SK-N-DZ (cell line): ENCODE measurements around the gene COMMD9. TPM values are rescaled to one million over a fixed set of nuclear protein-coding genes. Genes with fewer than 3 reads are reported as not detected.
A peak's percentile ranks its signal among the peaks of the same experiment; 100 is the strongest.
"Not testable (repeated sequence)": the region's sequence is repeated elsewhere in the genome, so short reads cannot be mapped to it uniquely, and the experiment has no call there.

Experiments
- DNase-seq: peaks from one replicate; pipeline ENCODE4 v3.0.0-alpha.2; 2015; ENCODE audit warnings: low spot score
- polyA plus RNA-seq, 2 experiments: library from polyadenylated mRNA; depleted of rRNA; stranded (reverse); fragments of >200 nt; gene quantifications; 2 replicates each; pipeline ENCODE4 v1.2.3, GENCODE V29; 2014

The COMMD9 gene
- 75.9 and 97.0 TPM in 2 replicates for polyA plus RNA-seq (2014; cell fraction: cytosol; rRNA removed)
- 56.0 and 62.2 TPM in 2 replicates for polyA plus RNA-seq (2014; cell fraction: nucleus; rRNA removed)

DNA sequence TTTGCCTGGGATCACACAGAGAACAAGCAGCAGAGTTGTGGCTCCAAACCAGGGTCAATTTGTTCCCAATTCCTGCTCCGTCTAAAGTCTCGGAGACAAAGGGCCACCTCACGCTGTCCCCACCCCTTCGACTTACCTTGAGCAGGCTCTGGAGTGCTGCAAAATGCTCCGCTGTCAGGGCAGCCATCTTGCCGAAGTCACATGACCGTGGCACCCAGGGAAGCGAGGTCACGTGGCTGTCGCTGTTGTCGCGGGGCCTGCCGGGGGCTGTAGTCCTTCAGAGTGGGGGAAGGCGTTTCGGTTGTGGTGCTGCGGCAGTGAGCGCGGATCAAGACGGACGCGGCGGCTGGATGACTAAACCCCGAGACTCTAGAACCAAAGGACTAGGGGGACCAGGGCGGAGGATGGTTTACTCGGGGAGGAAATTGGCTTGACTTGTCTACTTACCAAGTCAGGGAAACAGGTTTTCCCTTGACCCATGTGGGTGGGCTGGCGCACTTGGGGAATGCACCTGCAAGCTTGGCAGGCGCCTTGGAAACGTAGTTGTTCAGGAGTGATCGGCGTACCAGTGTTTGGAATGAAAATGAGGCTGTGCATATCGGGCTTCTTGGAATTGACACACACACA lies at the start of gene COMMD9:
Gene COMMD9, minus strand, starts transcription at position 199 of the 627 bp plus-strand sequence. Its CDS starts 12 bp downstream, at position 187.
- DNase-seq = peak; percentile 93

DNA sequence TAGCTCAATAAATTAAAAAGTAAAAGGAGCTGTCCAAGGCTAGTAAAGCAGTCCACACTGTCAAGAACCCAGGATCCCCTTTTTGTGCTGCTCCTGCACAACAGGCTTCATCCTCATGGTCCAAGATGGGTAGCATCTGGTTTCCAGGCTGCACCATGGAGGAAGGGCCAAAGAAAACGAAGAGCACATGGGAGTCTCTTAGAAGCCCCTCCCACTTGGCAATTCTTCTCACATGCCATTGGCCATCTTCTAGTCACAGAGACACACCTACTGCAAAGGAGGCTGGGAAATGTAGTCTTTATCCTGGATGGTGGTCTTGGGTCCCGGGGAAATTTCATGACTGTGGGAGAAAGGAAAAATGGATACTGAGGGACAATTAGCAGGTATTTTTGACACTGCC lies 44.7 kb upstream of the COMMD9 start:
- DNase-seq = peak; percentile 77

DNA sequence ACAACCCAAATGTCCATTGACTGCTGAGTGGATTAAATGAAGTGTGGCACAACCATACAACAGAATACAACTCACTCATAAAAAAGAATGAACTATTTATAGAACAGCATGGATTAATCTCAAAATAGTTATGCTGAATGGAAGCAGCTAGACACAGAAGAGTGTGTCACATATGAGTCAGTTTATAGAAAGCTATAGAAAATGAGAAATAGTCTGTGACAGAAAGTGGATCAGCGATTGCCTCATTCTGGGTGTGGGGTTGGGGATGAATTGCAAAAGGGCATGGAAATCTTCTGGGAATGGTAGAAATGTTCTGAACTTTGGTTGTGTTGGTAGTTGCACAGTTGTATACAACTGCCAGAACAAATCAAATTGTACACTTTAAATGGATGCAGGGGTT lies 44.2 kb upstream of the COMMD9 start:
- DNase-seq = no peak

DNA sequence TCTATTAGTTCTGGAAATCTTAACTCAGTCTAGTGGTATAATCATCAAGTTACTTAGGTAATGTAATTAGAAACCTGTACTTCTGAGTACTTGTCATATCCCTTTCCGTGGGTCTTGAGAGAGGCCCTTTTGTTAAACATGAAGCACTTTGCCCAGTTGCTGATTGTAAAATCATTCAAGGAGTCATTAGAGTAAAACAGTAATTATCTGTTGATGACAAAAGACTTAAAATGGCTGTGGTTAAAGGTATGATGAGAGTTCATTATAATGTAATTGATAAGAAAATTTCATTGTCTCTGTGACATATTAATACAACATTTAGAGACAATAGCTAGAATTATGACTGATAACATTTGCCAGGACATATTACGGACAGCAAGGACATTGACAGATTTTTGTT lies 41.2 kb upstream of the COMMD9 start:
- no peak for DNase-seq

DNA sequence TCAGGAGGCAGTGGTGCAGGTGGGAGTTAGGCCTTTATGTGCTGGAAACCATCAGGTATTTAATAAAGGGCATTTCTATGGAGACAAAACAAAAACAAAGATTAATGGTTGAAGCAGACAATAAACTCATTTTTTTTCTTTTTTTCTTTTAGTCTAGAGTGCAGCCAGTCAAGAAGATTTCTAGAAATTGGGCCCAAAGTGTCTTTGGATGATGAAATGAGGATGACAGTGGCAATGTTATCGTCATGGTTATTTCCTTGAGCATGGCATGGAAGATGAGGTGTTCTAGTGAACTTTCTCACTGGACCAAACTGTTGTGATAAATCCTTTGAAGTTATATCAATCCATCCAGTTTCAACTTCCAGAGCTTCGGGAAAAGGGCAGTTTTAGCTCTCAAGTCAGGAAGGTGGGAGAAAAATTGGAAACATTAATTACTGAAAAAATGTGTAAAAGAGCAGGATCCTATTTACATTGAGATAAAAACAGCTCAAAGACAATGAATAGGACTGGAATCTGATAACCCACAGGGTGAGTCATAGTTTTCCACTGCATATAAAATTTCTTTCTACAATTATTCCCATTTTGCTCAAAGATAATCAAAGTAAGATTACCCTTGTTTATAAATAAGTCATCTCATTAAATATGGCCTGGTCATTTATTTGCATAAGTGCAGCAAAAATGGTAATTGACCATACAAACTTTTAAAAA lies 39.9 kb upstream of the COMMD9 start:
- DNase-seq = no peak

DNA sequence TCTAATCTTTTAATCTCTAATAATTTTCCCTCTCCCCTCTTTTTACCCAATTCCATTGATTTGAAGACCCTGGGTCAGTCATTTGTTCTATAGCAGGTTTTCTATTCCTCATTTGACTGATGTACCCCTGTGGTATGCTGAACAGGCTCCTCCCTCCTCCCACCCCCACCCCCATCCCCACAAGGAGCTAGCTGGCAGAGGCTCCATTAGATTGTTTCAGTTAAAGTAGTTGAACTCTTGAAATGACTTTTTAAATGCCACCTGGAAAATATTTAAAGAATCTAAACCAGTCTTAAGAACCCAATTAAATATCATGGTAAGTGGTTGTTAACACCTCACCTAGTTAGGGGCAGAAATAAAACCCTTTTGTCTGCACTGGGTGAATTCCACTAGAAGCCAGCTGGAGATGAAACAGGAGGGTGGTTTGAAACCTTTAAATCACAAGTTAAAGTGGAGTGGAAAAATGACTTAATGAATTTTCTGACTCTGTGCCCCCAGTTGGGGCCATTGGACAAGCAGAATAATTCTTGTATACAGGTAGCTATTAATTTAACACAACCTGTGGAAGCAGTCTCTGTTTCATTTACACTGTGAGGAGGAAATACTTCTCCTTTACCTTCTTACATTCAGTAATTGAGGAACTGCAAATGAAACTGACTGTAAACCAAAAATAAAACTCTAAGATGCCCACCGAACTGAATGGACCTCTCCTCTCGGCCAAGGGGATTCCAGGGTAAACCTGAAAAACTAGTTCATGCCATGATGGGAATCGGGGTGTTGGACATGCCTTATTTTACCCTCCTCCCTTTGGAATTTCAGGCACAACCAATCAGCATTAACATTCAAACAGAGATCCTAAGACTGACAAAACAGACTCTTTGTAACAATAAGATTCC lies 37.5 kb upstream of the COMMD9 start:
- DNase-seq = no peak

DNA sequence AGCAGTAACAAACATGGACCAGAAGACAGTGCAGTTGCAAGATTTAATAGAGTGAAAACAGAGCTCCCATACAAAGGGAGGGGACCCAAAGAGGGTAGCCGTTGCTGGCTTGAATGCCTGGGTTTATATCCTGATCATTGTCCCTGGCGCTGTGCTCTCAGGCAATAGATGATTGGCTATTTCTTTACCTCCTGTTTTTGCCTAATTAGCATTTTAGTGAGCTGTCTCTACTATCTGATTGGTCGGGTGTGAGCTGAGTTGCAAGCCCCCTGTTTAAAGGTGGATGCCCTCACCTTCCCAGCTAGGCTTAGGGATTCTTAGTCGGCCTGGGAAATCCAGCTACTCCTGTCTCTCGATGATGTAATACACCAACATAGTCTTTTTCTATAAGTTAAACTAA lies 36.2 kb upstream of the COMMD9 start:
- not testable (repeated sequence) for DNase-seq

DNA sequence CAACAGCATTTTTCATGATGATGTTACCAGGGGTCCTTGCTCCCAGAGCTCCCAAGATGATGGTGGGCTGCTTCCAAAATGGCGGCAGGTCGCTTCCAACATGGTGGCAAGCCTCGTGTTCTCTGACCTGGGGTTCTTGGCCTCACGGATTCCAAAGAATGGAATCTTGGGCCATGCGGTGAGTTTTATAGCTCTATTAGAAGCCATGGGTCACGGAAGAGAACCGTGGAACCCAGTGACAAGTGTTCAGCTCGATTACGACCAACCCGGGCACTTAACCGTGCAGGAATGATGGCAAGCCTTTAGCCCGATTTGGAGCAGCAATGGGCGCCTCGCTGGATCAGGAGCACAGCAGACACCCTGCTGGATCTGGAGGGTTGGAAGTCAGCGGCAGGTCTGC lies 35.7 kb upstream of the COMMD9 start:
- not testable (repeated sequence) for DNase-seq

DNA sequence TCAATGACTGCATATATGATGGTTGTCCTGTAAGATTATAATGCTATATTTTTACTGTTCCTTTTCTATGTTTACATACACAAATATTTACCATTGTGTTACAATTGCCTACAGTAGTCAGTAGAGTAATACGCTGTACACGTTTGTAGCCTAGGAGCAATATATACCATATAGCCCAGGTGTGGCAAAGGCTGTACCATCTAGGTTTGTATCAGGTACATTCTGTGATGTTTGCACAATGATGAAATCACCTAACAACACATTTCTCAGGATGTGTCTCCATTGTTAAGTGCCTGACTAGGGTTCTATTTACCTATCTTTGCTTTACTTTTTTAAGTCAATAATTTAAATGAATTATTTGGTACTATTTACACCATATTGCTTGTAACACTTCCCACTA lies 28.8 kb upstream of the COMMD9 start:
- DNase-seq = no peak

DNA sequence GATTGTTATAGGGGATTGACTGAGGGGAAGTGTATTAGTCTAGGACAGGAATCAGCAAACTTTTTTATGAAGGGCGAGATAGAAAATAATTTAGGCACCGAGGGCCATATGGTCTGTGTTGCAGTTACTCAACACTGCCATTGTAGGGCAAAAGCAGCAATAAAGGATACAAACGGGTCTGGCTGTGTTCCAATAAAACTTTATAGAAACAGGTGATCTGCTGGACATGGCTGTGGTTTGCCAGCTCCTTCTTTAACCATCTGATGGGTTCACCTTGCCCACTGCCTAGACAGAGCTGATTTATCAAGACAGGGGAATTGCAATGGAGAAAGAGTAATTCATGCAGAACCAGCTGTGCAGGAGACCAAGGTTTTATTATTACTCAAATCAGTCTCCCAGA lies 26.8 kb upstream of the COMMD9 start:
- DNase-seq = no peak

DNA sequence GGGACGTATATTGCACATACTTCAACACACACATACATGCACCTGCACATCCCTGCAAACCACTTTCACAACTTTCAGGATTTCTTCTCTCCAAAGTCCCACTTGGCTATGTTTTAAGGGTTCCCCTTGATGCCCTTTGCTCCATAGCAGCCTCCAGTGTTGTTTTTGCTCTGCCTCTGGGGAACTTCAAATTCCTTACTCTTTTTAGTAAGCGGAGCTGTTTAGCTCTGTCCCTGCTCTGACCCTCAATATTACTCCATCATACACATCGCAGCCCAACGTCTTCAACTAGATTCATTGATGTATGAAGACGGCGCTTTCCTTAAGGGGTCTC lies 25.2 kb upstream of the COMMD9 start:
- DNase-seq = no peak

DNA sequence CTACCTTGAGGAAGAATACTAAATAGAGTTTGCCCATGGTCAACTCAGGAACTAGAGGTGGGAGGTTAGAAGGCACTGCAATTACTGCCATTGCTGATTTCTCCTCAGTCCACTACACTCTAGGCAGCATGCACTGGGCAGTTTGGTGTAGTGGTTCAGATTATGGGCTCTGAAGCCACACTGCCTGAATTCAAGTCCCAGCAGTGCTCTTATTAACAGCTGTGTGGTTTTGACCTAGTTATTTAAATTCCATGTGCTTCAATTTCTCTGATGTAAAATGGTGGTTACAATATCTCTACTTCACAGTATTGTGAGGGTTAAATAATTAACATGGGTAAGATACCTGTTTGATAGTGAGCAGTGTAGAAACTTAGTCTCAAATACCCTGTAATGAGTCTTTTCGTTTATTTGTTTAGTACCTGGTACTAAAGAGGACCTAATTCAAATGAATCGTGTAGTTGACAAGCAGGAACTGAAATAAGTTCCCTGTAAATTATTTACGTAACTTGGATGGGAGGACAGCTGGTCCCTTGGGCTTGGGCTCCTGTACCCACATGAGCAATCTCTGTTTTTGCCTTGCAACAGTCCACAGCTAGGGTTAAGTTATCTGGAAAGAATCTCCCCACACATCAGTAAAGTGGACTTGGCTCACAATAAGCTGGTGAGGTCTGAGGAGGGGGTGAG lies 24.7 kb upstream of the COMMD9 start:
- no peak for DNase-seq

DNA sequence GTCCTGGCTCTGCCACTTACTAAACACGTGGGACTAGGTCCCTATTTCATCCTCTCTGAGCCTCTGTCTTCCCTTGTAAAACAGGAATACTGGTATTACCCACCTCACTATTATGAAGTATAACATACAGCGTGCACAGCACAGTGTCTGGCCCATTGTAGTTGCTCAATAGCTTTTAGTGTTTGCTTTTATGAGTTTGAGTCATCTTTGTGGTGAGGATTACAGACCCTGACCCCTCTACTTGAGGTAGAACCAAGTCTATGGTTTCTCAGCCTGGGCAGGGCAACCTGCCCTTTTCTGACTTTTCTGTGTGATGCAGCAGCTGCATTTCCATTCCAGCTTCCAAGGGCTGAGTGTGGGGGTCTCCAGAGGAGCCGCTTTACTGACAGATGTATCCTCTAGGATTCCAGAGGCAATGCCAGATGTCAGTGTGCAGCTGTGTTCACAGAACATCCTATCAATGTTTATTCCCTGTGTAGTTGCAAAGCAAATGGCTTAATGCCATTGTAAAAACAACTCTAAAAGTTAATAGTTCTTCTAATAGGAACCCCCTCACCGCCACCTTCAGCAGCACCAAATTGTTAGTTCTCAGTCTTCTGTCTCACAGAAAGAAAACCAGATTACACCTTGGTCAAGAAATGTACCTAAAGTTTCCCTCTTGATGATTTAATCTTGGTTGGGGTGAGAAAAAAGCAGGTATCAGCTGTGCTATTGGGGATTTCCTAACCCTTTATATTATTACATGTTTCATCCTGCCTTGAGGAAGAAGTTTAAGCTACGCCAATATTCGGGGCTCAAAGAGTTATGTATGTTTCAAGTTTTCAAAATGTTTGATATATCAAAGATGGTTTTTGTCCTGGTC lies 23.6 kb upstream of the COMMD9 start:
- DNase-seq = no peak

DNA sequence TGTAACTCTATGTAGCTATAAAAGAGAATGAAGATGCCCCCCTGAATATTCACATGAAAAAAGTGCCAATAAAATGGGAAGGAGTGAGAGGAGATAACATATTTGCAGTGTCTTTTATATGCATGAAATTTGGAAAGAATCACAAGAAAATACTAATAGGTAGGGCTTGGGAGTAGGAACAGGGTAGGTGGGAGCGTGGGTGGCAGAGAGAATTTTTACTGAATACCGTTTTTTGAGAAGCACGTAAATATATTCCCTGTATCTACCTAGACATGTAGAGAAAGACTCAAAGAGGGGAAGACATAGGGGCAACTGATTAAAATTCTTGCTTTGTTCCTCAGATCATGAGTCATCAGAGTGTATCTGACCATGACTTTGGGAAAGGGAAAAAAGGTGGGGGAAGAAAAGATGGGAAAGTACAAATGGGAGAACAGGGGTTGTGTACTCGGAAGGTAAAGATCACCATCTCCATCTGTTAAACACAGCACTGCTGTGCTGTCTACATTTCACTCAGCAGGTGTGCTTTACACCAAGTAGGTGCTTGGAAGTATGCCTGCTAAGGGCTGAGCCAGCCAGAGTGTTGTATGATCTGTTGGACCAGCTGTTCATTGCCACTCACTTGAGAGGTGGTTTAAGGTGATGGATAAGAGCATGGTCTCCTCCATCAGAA lies 22.8 kb upstream of the COMMD9 start:
- no peak for DNase-seq

DNA sequence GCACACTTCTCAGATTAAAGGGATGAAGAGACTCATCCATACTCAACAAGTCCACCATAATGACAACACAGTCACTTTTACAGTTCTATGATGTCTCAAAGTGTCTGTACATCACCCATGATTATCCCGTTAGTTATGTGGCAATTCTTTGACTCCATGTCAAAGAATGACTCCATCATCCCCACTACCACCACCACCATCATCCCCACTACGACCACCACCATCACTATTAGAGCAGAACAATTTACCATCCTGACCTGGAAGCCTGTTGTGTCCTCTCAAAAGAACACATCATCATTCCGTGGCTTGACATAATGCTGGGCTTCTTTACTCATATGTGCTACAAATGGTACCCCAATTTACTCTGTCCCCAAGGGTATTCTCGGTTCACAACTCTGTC lies 20.6 kb upstream of the COMMD9 start:
- no peak for DNase-seq

DNA sequence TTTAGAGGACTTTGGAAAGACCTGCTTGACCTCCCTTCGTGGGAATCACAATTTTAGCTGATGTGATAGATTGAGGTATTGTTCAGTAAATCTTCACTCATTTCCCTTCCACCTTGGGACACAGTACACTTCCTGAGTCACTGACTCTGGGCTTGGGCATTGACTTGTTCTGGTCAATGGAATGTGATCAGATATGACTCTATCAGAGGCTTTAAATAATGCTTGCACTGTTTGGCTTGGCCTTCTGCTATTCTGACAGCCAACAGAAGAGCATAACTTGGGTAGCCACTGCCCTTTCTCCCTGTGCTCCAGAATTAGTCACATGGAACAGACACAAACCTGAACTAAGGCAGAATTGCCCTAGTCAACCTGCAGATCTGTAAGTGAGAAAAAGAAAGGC lies 19.4 kb upstream of the COMMD9 start:
- DNase-seq = no peak

DNA sequence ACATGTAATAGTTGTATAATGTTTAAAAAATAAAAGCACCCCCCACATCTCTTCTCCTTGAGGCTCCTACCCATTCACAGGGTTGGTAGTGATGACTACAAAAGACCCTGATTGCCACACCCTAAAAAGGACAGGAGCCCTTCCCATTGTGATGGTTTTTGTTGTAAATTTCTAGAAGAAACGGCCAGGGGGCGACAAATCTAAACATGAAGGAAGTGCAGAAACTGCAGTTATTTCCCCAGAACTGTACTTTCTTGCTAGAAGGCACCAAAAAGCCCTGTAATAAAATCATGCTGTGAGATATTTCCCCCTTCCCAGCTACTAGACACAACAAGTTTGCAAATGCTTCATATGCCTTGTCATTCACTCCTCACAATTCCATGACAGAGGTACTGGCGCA lies 17.7 kb upstream of the COMMD9 start:
- peak; percentile 54 for DNase-seq

DNA sequence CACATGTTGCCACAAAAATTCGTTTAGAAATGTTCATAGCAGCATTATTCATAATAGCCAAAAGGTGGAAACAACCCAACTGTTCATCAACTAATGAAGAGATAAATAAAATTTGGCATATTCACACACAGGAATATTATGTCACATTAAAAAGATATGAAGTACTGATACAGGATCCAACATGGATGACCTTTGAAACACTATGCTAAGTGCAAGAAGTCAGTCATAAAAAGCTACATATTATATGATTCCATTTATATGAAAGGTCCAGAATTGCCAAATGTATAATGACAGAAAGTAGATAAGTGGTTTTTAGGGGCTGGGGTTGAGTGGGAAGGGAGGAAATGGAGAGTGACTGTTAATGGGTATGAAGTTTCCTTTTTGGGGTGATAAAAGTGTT lies 15.8 kb upstream of the COMMD9 start:
- DNase-seq = no peak

DNA sequence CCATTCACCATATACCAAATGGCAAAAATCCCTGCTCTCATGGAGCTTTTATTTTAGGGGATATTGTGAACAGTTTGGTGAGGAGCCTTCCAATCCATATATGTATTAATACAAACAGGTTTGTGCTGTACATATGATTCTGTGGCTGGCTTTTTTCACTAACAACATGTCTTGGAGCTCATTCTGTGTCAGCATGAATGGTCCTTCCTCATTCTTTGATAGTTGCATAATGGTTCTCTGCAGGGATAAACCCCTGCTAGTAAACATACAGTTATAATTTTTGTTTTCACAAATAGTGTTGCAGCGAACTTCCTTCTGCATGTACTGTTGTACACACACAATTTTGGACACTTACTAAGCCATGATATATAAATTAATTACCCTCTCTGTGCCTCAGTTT lies 15.1 kb upstream of the COMMD9 start:
- DNase-seq = no peak

DNA sequence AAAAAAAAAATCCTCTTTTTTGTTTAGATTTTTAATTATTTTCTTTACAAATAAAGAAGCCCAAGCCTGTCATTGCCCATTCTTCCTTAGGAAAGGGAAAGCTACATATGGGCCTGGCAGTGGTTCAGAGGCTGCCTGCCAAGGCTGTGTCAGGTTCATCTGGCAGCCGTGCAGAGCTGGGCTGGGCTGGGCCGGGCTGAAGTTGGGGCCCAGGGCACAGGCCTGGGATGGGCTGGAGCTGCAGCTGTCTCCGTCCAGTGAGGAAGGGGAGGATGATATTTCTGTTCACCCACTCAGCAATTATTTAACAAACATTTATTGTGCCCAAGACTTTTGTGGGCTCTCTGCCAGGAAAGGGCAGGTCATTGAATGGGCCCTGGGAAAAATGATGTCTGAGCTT lies 11.4 kb upstream of the COMMD9 start:
- no peak for DNase-seq
